NCI-H146 treated with DMSO at 0.1 percent for 48 hours (cell line): ENCODE results near the gene THBD.

ENCODE experiments used
- DNase-seq: peaks from one replicate; lab custom pipeline; 2025; ENCODE audit not compliant: unreplicated experiment; lab: John Stamatoyannopoulos, UW

Gene THBD

GRCh38 chr20:23084845-23085365 is 35.4 kb upstream of the THBD start:
- no peak for DNase-seq

GRCh38 chr20:23084282-23084844 is 34.9 kb upstream of the THBD start:
- DNase-seq = no peak

GRCh38 chr20:23083553-23084220 is 34.2 kb upstream of the THBD start:
- DNase-seq = no peak

DNA sequence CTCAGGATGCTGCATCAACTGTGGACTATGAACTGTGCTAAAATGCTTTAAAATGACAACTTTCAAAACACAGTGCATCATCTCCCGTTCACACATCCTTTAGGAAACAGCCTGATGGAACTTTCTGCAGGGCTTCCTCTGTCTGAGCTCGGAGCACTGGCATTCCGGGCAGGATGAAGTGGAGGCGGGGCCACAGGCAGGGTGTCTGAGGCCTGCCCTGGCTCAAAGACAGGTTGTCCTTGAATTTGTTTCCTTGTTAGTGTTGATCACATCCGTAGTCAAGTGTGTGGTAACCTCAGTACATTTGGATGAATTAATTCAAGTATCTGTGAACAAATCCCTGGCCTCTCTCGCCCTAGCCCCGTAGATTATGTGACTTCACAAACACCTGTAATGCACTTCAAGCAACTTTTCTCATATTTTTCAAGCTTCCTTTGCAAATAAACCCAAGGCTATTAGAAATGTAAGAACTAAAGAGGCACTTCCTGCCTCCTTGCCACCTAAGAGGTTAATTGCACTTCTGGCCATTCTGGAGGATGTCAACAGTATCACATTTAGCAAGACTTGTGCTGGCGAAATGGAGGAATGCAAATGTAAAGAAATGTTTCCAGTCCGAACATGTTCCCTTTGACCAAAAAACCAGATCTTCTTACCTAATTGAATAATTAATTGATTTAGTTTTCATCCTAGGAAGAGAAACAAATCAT is 33.5 kb upstream of the THBD start:
- DNase-seq = no peak

DNA sequence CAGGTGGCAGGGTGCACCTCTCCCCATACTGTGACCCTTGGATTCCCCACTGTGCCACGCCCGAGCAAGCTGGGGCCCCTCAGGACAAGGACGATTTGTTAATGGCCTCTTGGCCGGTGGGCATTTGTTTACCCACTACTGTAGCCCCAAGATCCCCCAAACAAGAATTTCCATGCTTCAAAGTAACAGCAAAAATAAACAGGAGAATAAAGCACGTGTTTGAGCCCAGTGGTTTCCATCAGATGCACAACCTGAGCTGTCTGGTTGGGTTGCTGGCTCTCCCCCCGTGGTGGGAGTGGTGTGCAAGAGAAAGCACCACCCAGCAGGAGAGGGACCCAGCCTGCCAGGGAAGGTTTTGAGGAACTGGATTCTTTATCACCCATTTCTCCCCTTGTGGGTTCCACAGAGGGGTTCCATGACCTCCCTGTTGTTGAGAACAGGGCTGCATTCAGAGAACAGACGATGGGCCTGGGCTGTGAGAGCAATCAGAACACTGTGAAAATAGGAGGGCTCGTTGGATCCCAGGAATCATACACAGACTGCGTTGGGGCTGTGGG is 31.9 kb upstream of the THBD start:
- DNase-seq = no peak

- DNase-seq = no peak
Measured at GRCh38 chr20:23080521-23080920, 31.0 kb upstream of the THBD start.

DNA sequence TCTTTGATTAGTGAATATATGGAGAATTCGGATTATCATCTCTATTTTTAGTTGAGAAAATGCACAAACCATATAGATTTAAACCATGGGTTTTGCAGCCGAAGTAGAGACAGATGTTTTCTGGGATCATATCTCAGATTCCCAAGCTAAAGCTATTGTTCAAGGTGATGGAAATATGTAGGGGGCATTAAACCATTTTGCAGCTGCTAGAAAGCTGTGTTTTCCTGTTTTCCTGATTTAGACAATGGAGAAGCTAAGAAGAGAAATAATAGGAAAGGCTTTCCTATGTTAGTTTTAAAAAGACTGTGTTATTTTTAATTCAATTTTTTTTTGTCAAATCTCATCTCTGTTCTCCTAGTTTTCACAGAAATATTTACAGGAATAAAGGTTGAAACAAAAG is 30.5 kb upstream of the THBD start:
- DNase-seq = no peak

DNA sequence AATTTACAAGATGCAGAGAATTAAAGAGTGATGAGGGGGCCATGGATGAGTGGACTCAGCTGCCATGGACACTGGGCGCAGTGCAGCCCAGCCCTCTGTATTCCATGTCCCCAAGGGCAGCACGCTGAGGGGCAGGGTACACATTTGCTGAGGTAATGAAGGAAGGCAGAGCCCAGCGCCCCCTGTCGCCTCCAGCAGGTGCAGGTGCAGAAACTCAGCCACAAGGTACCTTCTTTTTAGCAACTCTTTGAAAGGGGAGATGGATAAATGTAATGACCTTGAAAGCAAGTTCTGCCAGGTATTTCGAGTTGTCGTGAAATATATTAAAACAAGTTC is 29.5 kb upstream of the THBD start:
- peak; percentile 86 for DNase-seq

DNA sequence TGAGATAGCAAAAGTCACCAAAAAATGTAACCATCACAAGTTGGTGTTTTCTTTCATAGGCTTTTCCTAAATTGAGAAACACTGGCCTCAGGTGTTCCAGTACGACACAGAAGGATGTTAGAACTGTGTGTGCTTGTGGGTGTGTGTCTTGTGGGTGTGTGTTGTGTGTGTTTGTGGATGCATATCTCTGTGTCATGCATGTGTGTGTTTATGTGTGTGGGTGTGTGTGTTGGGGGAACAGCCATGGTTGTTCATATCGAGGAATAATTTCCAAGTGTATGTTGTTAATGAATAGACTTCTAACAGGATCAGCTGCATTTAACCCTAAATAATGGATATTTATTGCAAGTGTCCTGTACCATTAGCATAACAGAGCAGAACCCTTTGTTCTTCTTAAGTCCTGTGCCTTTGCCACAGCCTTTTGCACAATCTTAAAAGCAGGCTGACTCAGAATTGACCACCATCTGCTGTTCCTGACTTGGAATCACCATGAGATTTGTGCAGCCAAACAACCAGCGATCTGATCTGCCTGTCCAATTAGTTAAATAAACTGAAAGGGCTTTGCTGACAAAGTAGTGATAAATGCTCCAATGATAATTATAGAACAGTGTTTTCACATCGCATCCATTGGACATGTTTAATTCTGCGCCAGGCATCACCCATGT is 29.0 kb upstream of the THBD start:
- no peak for DNase-seq

DNA sequence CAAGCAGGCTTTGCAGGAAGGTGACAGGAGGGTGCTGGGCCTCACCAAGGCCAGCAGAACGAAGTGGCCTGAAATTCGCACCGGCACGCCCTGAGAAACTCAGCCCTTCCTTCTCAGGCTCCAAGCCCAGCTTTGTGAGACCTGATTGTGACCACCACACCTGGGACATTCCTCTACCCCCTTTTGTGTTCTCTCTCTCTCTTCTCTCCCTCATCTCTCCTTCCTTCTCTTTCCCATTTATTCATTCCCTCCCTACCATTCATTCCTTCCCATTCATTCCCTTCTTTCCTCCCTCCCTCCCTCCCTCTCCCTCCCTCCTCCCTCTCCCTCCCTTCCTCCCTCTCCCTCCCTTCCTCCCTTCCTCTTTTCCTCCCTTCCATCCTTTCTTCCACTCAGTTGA is 27.8 kb upstream of the THBD start:
- no peak for DNase-seq

- no peak for DNase-seq
Measured at GRCh38 chr20:23074052-23074451, 24.6 kb upstream of the THBD start.

- DNase-seq = no peak
Measured at GRCh38 chr20:23072892-23073586, 23.6 kb upstream of the THBD start.

- no peak for DNase-seq
Measured at GRCh38 chr20:23071996-23072395, 22.5 kb upstream of the THBD start.

- DNase-seq = no peak
Measured at GRCh38 chr20:23071398-23071797, 21.9 kb upstream of the THBD start.

GRCh38 chr20:23069108-23069507 is 19.6 kb upstream of the THBD start:
- no peak for DNase-seq

- no peak for DNase-seq
Measured at GRCh38 chr20:23068283-23068682, 18.8 kb upstream of the THBD start.

GRCh38 chr20:23066772-23067171 is 17.3 kb upstream of the THBD start:
- DNase-seq = no peak

GRCh38 chr20:23065266-23066201 is 16.1 kb upstream of the THBD start:
- no peak for DNase-seq

DNA sequence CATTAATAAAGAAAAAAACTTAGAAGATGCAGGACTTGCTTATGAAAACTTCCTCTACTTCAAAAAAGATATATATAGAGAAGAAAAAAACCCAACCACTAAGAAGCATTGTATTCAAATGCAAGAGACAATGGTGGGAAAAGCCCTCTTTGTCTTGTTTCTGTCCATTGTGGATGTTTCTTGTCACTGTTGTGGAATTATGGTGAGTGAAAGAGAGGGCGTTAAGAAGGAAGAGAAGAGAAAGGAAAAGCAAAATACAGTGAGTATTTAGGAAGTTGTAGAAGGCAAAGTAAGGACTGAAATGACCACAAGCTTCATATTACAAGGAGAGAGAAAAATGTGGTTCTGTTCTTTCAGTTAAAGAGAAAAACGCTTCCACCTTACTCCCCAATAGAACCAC is 14.1 kb upstream of the THBD start:
- DNase-seq = no peak

DNA sequence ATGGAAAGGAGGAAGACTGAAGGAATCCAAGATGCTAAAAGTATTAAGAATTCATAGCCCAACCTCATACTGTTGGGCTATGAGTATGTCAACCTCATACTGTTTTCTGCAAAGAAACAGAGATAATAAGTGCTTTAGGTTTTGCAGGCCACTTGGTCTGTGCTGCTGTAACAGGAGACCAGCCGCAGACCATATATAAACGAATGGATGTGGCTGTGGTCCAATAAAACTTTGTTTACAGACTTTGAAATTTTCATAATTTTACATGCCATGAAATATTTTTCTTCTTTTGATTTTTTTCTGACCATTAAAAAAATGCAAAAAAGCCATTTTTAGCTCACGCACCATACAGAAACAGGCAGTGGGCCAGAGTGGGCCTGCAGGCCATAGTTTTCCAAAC is 13.7 kb upstream of the THBD start:
- DNase-seq = no peak
